Calu3 (cell line): Measurements from ENCODE around the gene CRTC1. TPM values are rescaled to one million over a fixed set of nuclear protein-coding genes. Genes with fewer than 3 reads are reported as not detected.

Experiments used
- BruUV-seq: library from RNA; stranded (reverse); fragments of 400-500 nt; replicated peaks from 2 replicates; lab custom pipeline; 2021; lab: Mats Ljungman, UMichigan
- CTCF ChIA-PET: fragments of 300-600 bp; sonication (Branson Sonifier 250); formaldehyde crosslinking; loops from one replicate; lab custom pipeline; 2022; ENCODE audit warnings: antibody characterized with exemption; lab: Charles Lee
- DNase-seq: peaks from one replicate; pipeline ENCODE4 v3.0.0; 2022
- H3K27ac Mint-ChIP-seq: one replicate; pipeline ENCODE4 v1.8.0; 2022; ENCODE audit warnings: mixed read lengths; ENCODE audit not compliant: unreplicated experiment
- H3K27me3 Mint-ChIP-seq: one replicate; pipeline ENCODE4 v1.8.0; 2022; ENCODE audit warnings: mixed read lengths; ENCODE audit not compliant: unreplicated experiment
- H3K36me3 Mint-ChIP-seq: one replicate; pipeline ENCODE4 v1.8.0; 2022; ENCODE audit warnings: mild to moderate bottlenecking, moderate library complexity, mixed read lengths; ENCODE audit not compliant: insufficient read depth, unreplicated experiment
- H3K4me1 Mint-ChIP-seq: one replicate; pipeline ENCODE4 v1.8.0; 2022; ENCODE audit warnings: mild to moderate bottlenecking, low read depth, mixed read lengths; ENCODE audit not compliant: unreplicated experiment
- H3K4me3 Mint-ChIP-seq: one replicate; pipeline ENCODE4 v1.8.0; 2022; ENCODE audit warnings: mild to moderate bottlenecking, low read depth, moderate library complexity, mixed read lengths; ENCODE audit not compliant: unreplicated experiment
- H3K9me3 Mint-ChIP-seq: one replicate; pipeline ENCODE4 v1.8.0; 2022; ENCODE audit warnings: low read depth, mixed read lengths; ENCODE audit not compliant: unreplicated experiment
- intact Hi-C: fragments of 100-400 bp; cut with micrococcal nuclease; formaldehyde crosslinking; loops from one replicate; pipeline ENCODE4 v1.10.0; 2022; ENCODE audit not compliant: unreplicated experiment
- total RNA-seq: library from RNA; stranded (reverse); gene quantifications from 2 replicates; pipeline ENCODE4 v1.2.3, GENCODE V29; 2022
- TF ChIP-seq, protein P1 (sequence below): fragments of 200-600 bp; IDR thresholded peaks from one replicate; pipeline ENCODE4 v1.8.0; 2022; ENCODE audit warnings: antibody characterized with exemption; ENCODE audit not compliant: unreplicated experiment

The CRTC1 gene
- total RNA-seq, 1 experiment from 2014 or later: 8.5 TPM

DNA sequence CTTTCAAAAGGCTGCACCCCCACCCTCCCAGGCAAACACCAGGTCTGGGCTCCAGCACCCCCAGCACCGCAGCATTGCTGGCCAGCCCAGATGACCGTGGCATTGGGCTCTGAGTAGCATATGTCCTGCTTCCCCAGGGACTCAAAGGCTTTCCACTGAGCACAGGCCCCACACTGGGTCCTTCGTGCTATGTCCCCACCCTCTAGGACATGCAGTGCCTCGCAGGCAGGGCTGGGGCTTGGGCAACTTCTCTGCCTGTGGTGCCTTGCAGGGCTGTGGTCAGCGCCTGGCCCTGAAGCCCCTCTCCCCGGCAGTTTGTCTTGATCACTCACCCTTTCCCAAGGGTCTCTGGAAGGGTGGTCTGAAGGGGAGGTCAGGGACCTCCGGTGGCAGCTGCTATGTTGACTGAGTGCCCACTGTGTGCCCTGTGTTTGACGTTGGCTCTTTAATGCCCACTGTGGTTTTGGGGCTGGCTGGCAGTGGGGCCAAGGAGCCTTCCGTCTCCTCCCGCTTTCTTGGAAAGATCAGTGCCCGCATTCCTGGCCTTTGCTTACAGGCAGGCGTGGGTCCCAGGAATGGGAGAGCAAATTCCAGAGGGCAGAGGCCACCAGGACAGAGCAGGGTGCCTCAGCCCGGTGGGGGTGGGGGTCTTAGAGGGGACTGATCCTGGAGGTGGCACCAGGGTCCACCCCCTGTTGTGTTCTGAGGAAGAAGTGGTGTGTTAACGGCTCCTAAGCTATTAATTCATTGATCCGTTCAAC lies 20.3 kb upstream of the CRTC1 start:
- DNase-seq: no peak
- intact Hi-C loops: no loop called here
- Mint-ChIP-seq H3K36me3 (peaks cover 6% of the 10 kb centered on the region), H3K4me1 (peaks cover 12% of the 10 kb centered on the region), H3K4me3 (no peak overlapping the region), H3K27ac (no peak overlapping the region), H3K9me3 (no peaks in the 10 kb centered on the region), H3K27me3 (peaks cover 13% of the 10 kb centered on the region)
- TF ChIP-seq, protein P1, sequence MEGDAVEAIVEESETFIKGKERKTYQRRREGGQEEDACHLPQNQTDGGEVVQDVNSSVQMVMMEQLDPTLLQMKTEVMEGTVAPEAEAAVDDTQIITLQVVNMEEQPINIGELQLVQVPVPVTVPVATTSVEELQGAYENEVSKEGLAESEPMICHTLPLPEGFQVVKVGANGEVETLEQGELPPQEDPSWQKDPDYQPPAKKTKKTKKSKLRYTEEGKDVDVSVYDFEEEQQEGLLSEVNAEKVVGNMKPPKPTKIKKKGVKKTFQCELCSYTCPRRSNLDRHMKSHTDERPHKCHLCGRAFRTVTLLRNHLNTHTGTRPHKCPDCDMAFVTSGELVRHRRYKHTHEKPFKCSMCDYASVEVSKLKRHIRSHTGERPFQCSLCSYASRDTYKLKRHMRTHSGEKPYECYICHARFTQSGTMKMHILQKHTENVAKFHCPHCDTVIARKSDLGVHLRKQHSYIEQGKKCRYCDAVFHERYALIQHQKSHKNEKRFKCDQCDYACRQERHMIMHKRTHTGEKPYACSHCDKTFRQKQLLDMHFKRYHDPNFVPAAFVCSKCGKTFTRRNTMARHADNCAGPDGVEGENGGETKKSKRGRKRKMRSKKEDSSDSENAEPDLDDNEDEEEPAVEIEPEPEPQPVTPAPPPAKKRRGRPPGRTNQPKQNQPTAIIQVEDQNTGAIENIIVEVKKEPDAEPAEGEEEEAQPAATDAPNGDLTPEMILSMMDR: no peak
- BruUV-seq: no TSS peak
- CTCF ChIA-PET: no interaction called here

DNA sequence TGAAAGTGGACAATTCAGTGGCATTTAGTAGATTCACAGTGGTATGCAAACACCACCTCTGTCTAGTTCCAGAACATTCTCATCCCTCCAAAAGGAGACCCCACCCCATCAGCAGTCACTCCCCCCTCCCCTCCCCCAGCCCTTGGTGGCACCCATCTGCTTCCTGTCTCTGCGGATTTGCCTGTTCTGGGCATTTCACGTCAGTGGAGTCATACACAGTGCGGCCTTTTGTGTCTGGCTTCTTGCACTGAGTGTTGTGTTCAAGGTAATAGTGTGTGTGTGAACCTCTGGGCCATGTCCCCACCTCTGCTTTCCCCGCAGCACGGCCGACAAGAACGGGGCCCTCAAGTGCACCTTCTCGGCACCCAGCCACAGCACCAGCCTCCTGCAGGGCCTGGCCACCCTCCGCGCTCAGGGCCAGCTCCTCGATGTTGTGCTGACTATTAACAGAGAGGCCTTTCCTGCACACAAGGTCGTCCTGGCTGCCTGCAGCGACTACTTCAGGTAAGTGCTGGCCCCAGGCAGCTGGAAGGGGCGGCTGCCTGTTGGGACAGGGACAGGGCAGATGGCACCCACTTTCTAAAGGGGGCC lies 19.4 kb upstream of the CRTC1 start:
- intact Hi-C loops: no loop called here

DNA sequence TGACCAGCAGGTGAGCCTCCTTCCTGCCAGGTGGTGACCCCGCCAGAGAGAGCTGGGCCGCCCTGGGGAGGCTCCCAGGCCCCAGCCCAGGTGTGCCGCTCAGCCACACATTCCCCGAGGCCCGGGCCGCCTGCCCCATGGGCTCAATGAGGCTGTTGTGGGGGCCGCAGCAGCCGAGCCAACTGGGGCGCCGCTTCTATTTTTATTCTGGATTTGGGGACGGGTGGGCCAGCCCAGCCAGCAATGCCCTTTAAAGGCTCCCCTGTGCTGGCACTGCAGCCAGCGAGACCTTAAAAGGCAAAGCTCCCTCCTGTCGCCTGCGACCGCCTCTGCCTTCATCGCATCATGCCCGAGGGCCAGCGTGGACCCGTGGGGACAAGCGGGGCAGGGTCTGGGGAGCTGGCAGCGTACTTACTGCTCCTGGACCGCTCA lies 17.7 kb upstream of the CRTC1 start:
- no peaks in the 10 kb centered on the region for H3K27me3 Mint-ChIP-seq
- no TSS peak for BruUV-seq

More for the DNA sequence above, 19.4 kb upstream of the CRTC1 start:
- no peak overlapping the region for H3K4me3 Mint-ChIP-seq
- CTCF ChIA-PET: no interaction called here
- H3K9me3 Mint-ChIP-seq: no peaks in the 10 kb centered on the region
- DNase-seq: no peak
- H3K27me3 Mint-ChIP-seq: peaks cover 4% of the 10 kb centered on the region
- TF ChIP-seq, protein P1: no peak
- no TSS peak for BruUV-seq
- H3K27ac Mint-ChIP-seq: no peak overlapping the region
- H3K36me3 Mint-ChIP-seq: peaks cover 6% of the 10 kb centered on the region
- H3K4me1 Mint-ChIP-seq: peaks cover 3% of the 10 kb centered on the region

DNA sequence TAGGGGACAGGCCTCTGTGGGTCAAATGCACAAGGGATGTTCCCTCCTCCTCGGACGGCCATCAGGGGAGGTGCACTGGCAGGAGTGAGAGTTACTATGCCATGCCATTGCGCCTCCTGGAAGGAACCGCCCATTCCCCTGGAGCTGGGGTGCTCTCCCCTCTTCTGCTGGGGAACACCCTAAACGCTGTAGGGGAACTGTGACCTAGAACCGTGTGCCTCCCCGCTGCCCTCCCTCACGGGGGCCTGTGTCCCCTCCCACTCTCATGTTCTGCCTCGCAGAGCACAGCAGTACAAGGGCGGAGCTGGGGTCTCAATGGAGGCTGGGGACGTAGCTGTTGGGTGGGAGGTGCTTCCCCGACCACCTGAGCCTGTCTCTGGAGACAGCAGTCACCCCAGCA lies 17.2 kb upstream of the CRTC1 start:
- no peak overlapping the region for H3K27ac Mint-ChIP-seq
- CTCF ChIA-PET: no interaction called here
- H3K36me3 Mint-ChIP-seq: peaks cover 6% of the 10 kb centered on the region
- no peaks in the 10 kb centered on the region for H3K27me3 Mint-ChIP-seq
- H3K4me3 Mint-ChIP-seq: no peak overlapping the region
- BruUV-seq: no TSS peak
- intact Hi-C loops: no loop called here
- no peaks in the 10 kb centered on the region for H3K9me3 Mint-ChIP-seq
- TF ChIP-seq, protein P1: no peak
- DNase-seq: no peak
- no peaks in the 10 kb centered on the region for H3K4me1 Mint-ChIP-seq

More for the DNA sequence above, 17.7 kb upstream of the CRTC1 start:
- no peak overlapping the region for H3K27ac Mint-ChIP-seq
- H3K4me1 Mint-ChIP-seq: no peaks in the 10 kb centered on the region
- no peaks in the 10 kb centered on the region for H3K9me3 Mint-ChIP-seq
- no peak for DNase-seq
- intact Hi-C loops: no loop called here
- TF ChIP-seq, protein P1: no peak
- H3K4me3 Mint-ChIP-seq: no peak overlapping the region
- H3K36me3 Mint-ChIP-seq: peaks cover 6% of the 10 kb centered on the region
- CTCF ChIA-PET: no interaction called here
